ENCODE results near the gene KCTD17.

The KCTD17 gene

GRCh38 chr22:37019309-37020191 is 32.0 kb upstream of the KCTD17 start, which contains the start of the genes MPST and TST:
MPST (plus strand) TSS chr22:37019742; CDS start chr22:37019837, 95 bp downstream.
TST (minus strand) TSS chr22:37019447; CDS start chr22:37018732, 715 bp downstream.
- H3K4me3 ChIP-seq (ENCODE audit: low read depth in 1 of 2, low read length in 2 of 2) = peak within 1 kb of the TSS; percentile 91
- H3K27me3 ChIP-seq (ENCODE audit: control insufficient read depth in 1 of 2, insufficient read depth in 2 of 2, low read length in 2 of 2) = no peaks in the 10 kb centered on the region
- peaks cover 53 to 72% of the 10 kb centered on the region in 2 donors for H3K4me1 ChIP-seq (ENCODE audit: control insufficient read depth in 1 of 2, insufficient read depth in 2 of 2, low read length in 2 of 2)
- peaks cover 0 to 6% of the 10 kb centered on the region in 2 donors for H3K36me3 ChIP-seq (ENCODE audit: control insufficient read depth in 1 of 2, insufficient read depth in 2 of 2, low read length in 2 of 2)
- H3K9ac ChIP-seq (ENCODE audit: low read depth in 1 of 2, low read length in 2 of 2) = peak within 1 kb of the TSS; percentile 87 to 91
- H3K27ac ChIP-seq (ENCODE audit: low read depth, low read length) = peak within 1 kb of the TSS; percentile 90
- no peaks in the 10 kb centered on the region for H3K9me3 ChIP-seq (ENCODE audit: control insufficient read depth in 1 of 2, low read length in 2 of 2)

- Histone ChIP-seq H3K4me1 (ENCODE audit: control insufficient read depth in 1 of 2, insufficient read depth in 2 of 2, low read length in 2 of 2) (peaks cover 50 to 66% of the 10 kb centered on the region in 2 donors), H3K27ac (ENCODE audit: low read depth, low read length) (peak overlapping the region; percentile 90), H3K9me3 (ENCODE audit: control insufficient read depth in 1 of 2, low read length in 2 of 2) (no peaks in the 10 kb centered on the region), H3K36me3 (ENCODE audit: control insufficient read depth in 1 of 2, insufficient read depth in 2 of 2, low read length in 2 of 2) (peaks cover 0 to 9% of the 10 kb centered on the region in 2 donors), H3K27me3 (ENCODE audit: control insufficient read depth in 1 of 2, insufficient read depth in 2 of 2, low read length in 2 of 2) (no peaks in the 10 kb centered on the region), H3K9ac (ENCODE audit: low read depth in 1 of 2, low read length in 2 of 2) (peak overlapping the region; percentile 87 to 91), H3K4me3 (ENCODE audit: low read depth in 1 of 2, low read length in 2 of 2) (peak overlapping the region; percentile 91)
Observed at GRCh38 chr22:37020192-37020479, 31.4 kb upstream of the KCTD17 start.

- H3K27ac ChIP-seq (ENCODE audit: low read depth, low read length) = no peak overlapping the region
- no peak overlapping the region for H3K9ac ChIP-seq (ENCODE audit: low read depth in 1 of 2, low read length in 2 of 2)
- peaks cover 52 to 62% of the 10 kb centered on the region in 2 donors for H3K4me1 ChIP-seq (ENCODE audit: control insufficient read depth in 1 of 2, insufficient read depth in 2 of 2, low read length in 2 of 2)
- H3K27me3 ChIP-seq (ENCODE audit: control insufficient read depth in 1 of 2, insufficient read depth in 2 of 2, low read length in 2 of 2) = no peaks in the 10 kb centered on the region
- H3K4me3 ChIP-seq (ENCODE audit: low read depth in 1 of 2, low read length in 2 of 2) = peak overlapping the region; percentile 4 to 91
- peaks cover 2 to 18% of the 10 kb centered on the region in 2 donors for H3K36me3 ChIP-seq (ENCODE audit: control insufficient read depth in 1 of 2, insufficient read depth in 2 of 2, low read length in 2 of 2)
- no peaks in the 10 kb centered on the region for H3K9me3 ChIP-seq (ENCODE audit: control insufficient read depth in 1 of 2, low read length in 2 of 2)
Observed at GRCh38 chr22:37021041-37021440, 30.5 kb upstream of the KCTD17 start.

DNA sequence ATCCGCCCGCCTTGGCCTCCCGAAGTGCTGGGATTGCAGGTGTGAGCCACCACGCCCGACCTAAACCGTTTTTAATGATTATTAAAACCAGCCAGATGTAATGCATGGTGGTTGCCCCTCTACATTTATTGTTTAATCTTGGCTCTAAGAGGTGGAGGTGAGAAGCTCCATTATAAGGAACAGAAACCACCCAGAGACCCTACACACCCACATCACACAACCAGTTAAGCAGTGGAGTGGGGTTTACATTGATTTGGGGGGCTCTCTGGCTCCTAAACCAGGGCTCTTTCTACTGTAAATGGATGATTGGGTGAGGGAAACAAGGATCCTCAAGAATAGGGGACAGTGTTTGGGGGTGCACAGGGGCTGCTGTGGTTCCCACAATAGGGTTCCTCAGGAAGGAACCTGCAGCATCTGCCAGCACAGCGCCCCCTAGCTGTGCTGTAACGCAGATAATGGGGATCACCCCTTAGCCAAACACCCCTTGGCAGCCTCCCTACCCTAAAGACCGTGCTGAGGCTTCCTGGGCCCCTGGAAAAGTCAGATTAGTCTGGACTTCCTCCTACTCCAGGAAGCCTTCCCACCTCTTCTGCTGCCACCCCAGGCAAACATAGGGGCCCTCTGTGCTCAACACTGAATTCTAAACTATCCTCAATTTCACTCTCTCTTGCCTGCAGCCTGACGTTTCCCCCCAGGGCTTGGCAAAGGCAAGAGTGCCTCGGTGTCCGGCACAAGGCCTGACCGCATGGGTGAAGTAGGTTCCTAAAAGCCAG is 29.6 kb upstream of the KCTD17 start:
- Histone ChIP-seq H3K9ac (ENCODE audit: low read depth in 1 of 2, low read length in 2 of 2) (peak overlapping the region; percentile 43 to 80), H3K27ac (ENCODE audit: low read depth, low read length) (peak overlapping the region; percentile 81), H3K9me3 (ENCODE audit: control insufficient read depth in 1 of 2, low read length in 2 of 2) (no peaks in the 10 kb centered on the region), H3K4me1 (ENCODE audit: control insufficient read depth in 1 of 2, insufficient read depth in 2 of 2, low read length in 2 of 2) (peaks cover 51 to 60% of the 10 kb centered on the region in 2 donors), H3K36me3 (ENCODE audit: control insufficient read depth in 1 of 2, insufficient read depth in 2 of 2, low read length in 2 of 2) (peaks cover 8 to 26% of the 10 kb centered on the region in 2 donors), H3K27me3 (ENCODE audit: control insufficient read depth in 1 of 2, insufficient read depth in 2 of 2, low read length in 2 of 2) (no peaks in the 10 kb centered on the region), H3K4me3 (ENCODE audit: low read depth in 1 of 2, low read length in 2 of 2) (no peak overlapping the region)

GRCh38 chr22:37022483-37023337 is 28.8 kb upstream of the KCTD17 start:
- H3K4me3 ChIP-seq (ENCODE audit: low read depth in 1 of 2, low read length in 2 of 2) = peak overlapping the region in 1 of 2 donors; percentile 7
- H3K9ac ChIP-seq (ENCODE audit: low read depth in 1 of 2, low read length in 2 of 2) = peak overlapping the region; percentile 43 to 80
- H3K9me3 ChIP-seq (ENCODE audit: control insufficient read depth in 1 of 2, low read length in 2 of 2) = no peaks in the 10 kb centered on the region
- H3K36me3 ChIP-seq (ENCODE audit: control insufficient read depth in 1 of 2, insufficient read depth in 2 of 2, low read length in 2 of 2) = peaks cover 14 to 30% of the 10 kb centered on the region in 2 donors
- H3K4me1 ChIP-seq (ENCODE audit: control insufficient read depth in 1 of 2, insufficient read depth in 2 of 2, low read length in 2 of 2) = peaks cover 50 to 55% of the 10 kb centered on the region in 2 donors
- H3K27me3 ChIP-seq (ENCODE audit: control insufficient read depth in 1 of 2, insufficient read depth in 2 of 2, low read length in 2 of 2) = no peaks in the 10 kb centered on the region
- peak overlapping the region; percentile 81 for H3K27ac ChIP-seq (ENCODE audit: low read depth, low read length)

DNA sequence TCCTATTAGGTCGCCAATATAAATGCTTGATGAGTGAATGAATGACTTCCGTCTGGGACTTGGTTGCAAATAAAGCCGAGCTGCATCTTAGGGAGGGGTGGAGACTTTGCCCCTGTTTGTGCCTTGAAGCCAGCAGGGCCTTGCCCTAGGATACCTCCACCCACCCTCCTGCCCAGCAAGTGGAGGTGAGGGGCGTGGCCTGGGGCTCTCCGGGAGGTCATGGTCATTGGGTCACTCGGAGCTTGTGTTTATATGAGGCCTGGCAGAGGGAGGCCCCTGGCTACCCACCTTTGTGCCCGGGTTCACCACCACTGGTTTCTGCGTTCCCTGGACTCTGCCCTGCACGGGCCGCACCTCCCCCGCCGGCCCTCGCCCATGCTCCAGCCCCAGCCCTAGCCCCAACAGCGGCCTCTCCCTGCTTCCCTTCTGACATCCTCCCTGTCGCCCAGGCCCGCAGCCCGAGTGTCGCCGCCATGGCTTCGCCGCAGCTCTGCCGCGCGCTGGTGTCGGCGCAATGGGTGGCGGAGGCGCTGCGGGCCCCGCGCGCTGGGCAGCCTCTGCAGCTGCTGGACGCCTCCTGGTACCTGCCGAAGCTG is 27.7 kb upstream of the KCTD17 start:
- Histone ChIP-seq H3K9me3 (ENCODE audit: control insufficient read depth in 1 of 2, low read length in 2 of 2) (no peaks in the 10 kb centered on the region), H3K27me3 (ENCODE audit: control insufficient read depth in 1 of 2, insufficient read depth in 2 of 2, low read length in 2 of 2) (no peaks in the 10 kb centered on the region), H3K4me3 (ENCODE audit: low read depth in 1 of 2, low read length in 2 of 2) (peak overlapping the region; percentile 44 to 72), H3K9ac (ENCODE audit: low read depth in 1 of 2, low read length in 2 of 2) (peak overlapping the region; percentile 64 to 80), H3K4me1 (ENCODE audit: control insufficient read depth in 1 of 2, insufficient read depth in 2 of 2, low read length in 2 of 2) (peaks cover 45 to 48% of the 10 kb centered on the region in 2 donors), H3K27ac (ENCODE audit: low read depth, low read length) (peak overlapping the region; percentile 87), H3K36me3 (ENCODE audit: control insufficient read depth in 1 of 2, insufficient read depth in 2 of 2, low read length in 2 of 2) (peaks cover 19 to 36% of the 10 kb centered on the region in 2 donors)

GRCh38 chr22:37024339-37025157 is 27.0 kb upstream of the KCTD17 start:
- Histone ChIP-seq H3K36me3 (ENCODE audit: control insufficient read depth in 1 of 2, insufficient read depth in 2 of 2, low read length in 2 of 2) (peaks cover 24 to 43% of the 10 kb centered on the region in 2 donors), H3K27me3 (ENCODE audit: control insufficient read depth in 1 of 2, insufficient read depth in 2 of 2, low read length in 2 of 2) (no peaks in the 10 kb centered on the region), H3K9ac (ENCODE audit: low read depth in 1 of 2, low read length in 2 of 2) (peak overlapping the region; percentile 64 to 80), H3K27ac (ENCODE audit: low read depth, low read length) (peak overlapping the region; percentile 87), H3K4me1 (ENCODE audit: control insufficient read depth in 1 of 2, insufficient read depth in 2 of 2, low read length in 2 of 2) (peaks cover 45 to 48% of the 10 kb centered on the region in 2 donors), H3K9me3 (ENCODE audit: control insufficient read depth in 1 of 2, low read length in 2 of 2) (no peaks in the 10 kb centered on the region), H3K4me3 (ENCODE audit: low read depth in 1 of 2, low read length in 2 of 2) (peak overlapping the region; percentile 44 to 72)

GRCh38 chr22:37025500-37026070 is 26.0 kb upstream of the KCTD17 start:
- no peaks in the 10 kb centered on the region for H3K27me3 ChIP-seq (ENCODE audit: control insufficient read depth in 1 of 2, insufficient read depth in 2 of 2, low read length in 2 of 2)
- peak overlapping the region; percentile 44 to 72 for H3K4me3 ChIP-seq (ENCODE audit: low read depth in 1 of 2, low read length in 2 of 2)
- peaks cover 28 to 53% of the 10 kb centered on the region in 2 donors for H3K36me3 ChIP-seq (ENCODE audit: control insufficient read depth in 1 of 2, insufficient read depth in 2 of 2, low read length in 2 of 2)
- peak overlapping the region; percentile 64 to 80 for H3K9ac ChIP-seq (ENCODE audit: low read depth in 1 of 2, low read length in 2 of 2)
- peaks cover 42 to 51% of the 10 kb centered on the region in 2 donors for H3K4me1 ChIP-seq (ENCODE audit: control insufficient read depth in 1 of 2, insufficient read depth in 2 of 2, low read length in 2 of 2)
- H3K9me3 ChIP-seq (ENCODE audit: control insufficient read depth in 1 of 2, low read length in 2 of 2) = no peaks in the 10 kb centered on the region
- H3K27ac ChIP-seq (ENCODE audit: low read depth, low read length) = peak overlapping the region; percentile 58
